ENCODE data around the gene C16orf92.

DNA sequence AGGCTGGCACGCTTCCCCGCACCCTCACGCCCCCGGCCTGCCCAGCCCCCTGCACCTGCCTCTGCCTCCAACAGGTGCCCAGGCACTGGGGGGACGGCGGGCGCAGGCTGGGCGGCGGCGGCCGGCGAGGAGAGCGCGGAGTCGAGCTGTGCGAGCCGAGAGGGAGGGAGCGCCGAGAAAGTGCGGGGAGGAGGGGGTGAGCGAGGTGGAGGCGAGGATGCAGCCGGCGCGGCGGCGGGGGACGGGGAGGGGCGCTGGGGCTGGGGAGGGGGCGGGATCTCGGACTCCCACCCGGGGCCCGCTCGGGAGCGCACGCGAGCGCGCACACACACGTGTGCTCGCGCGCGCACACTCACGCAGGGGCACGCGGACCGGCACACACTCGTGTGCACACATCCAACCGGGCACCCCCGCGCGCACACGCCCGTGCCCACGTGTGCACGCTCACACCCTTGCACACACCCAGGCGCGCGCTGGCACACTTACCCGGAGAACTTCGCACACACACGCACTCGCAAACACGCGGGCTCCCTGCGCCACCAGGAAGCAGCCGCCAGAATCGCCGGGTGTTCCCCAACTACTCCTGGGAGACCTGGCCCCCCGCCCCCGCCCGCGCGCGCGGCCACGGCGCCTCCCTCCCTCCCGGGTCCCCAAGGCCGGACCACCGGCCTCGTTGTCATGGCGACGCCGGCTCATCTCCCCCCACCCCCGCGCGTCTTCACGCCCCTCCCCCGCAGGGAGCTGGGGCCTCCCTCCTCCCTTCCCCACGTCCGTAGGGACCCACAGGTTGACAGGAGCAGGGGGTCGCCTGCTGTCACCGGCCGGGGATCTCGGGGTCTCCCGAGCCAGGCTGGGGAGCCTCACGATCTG, 11.9 kb upstream of the C16orf92 start, which contains the start of gene DOC2A:
- TF ChIP-seq POLR2AphosphoS5 (IDR thresholded peaks at IDR 0.05; ENCODE audit: low read depth) (no peak), EZH2 (IDR thresholded peaks at IDR 0.05; ENCODE audit: low read depth, unreplicated experiment) (no peak), CREB1 (CRISPR knock-in tag; IDR thresholded peaks at IDR 0.05; ENCODE audit: low read depth) (no peak; the same call in 1 of the 2 replicates), ZNF331 (CRISPR knock-in tag; IDR thresholded peaks at IDR 0.05; ENCODE audit: low read depth) (no peak)
- TF ChIP-seq, protein P1, sequence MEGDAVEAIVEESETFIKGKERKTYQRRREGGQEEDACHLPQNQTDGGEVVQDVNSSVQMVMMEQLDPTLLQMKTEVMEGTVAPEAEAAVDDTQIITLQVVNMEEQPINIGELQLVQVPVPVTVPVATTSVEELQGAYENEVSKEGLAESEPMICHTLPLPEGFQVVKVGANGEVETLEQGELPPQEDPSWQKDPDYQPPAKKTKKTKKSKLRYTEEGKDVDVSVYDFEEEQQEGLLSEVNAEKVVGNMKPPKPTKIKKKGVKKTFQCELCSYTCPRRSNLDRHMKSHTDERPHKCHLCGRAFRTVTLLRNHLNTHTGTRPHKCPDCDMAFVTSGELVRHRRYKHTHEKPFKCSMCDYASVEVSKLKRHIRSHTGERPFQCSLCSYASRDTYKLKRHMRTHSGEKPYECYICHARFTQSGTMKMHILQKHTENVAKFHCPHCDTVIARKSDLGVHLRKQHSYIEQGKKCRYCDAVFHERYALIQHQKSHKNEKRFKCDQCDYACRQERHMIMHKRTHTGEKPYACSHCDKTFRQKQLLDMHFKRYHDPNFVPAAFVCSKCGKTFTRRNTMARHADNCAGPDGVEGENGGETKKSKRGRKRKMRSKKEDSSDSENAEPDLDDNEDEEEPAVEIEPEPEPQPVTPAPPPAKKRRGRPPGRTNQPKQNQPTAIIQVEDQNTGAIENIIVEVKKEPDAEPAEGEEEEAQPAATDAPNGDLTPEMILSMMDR (conservative IDR thresholded peaks at IDR 0.05; ENCODE audit: low read depth in 2 of 2), result no peak
